GM23338 (cell line): Measurements from ENCODE around the gene BCAS3. TPM values are rescaled to one million over a fixed set of nuclear protein-coding genes. Genes with fewer than 3 reads are reported as not detected.

Experiments
- ATAC-seq: fragments of 200-7000 bp; cut with Tn5 transposase; 3 replicates; pipeline ENCODE4 v1.9.1; 2020
- DNase-seq: peaks from one replicate; pipeline ENCODE4 v3.0.0-alpha.2; 2015; ENCODE audit warnings: low spot score
- H2AFZ ChIP-seq: fragments of 200-600 bp; sonication (generic); 2 replicates; pipeline ENCODE4 v1.8.0; 2016; ENCODE audit warnings: antibody characterized with exemption, mild to moderate bottlenecking, moderate library complexity
- H3F3A ChIP-seq: fragments of 200-600 bp; sonication (generic); replicated peaks from 2 replicates; pipeline ENCODE4 v1.8.0; 2017; ENCODE audit warnings: antibody characterized with exemption, mixed run types, low read depth
- H3K27ac ChIP-seq: fragments of 200-600 bp; sonication (generic); 2 replicates; pipeline ENCODE4 v1.6.1; 2016; ENCODE audit warnings: low read depth
- H3K27me3 ChIP-seq: fragments of 200-600 bp; sonication (generic); 2 replicates; pipeline ENCODE4 v1.8.0; 2016; ENCODE audit warnings: mild to moderate bottlenecking, mixed run types, moderate library complexity; ENCODE audit not compliant: insufficient read depth
- H3K36me3 ChIP-seq: fragments of 200-600 bp; sonication (generic); 2 replicates; pipeline ENCODE4 v1.8.0; 2016; ENCODE audit warnings: mild to moderate bottlenecking; ENCODE audit not compliant: insufficient read depth
- H3K4me1 ChIP-seq: fragments of 200-600 bp; sonication (generic); 2 replicates; pipeline ENCODE4 v1.8.0; 2016; ENCODE audit warnings: mild to moderate bottlenecking, moderate library complexity; ENCODE audit not compliant: insufficient read depth
- H3K4me2 ChIP-seq: fragments of 200-600 bp; sonication (generic); 2 replicates; pipeline ENCODE4 v1.7.1; 2017; ENCODE audit warnings: mixed run types
- H3K4me3 ChIP-seq: fragments of 200-600 bp; sonication (generic); 2 replicates; pipeline ENCODE4 v1.6.1; 2016; ENCODE audit warnings: mixed run types
- H3K79me2 ChIP-seq: fragments of 200-600 bp; sonication (generic); replicated peaks from 2 replicates; pipeline ENCODE4 v1.8.0; 2017; ENCODE audit warnings: mild to moderate bottlenecking; ENCODE audit not compliant: insufficient read depth
- H3K9me2 ChIP-seq: fragments of 200-600 bp; sonication (generic); 2 replicates; pipeline ENCODE4 v1.8.0; 2017; ENCODE audit not compliant: insufficient read depth
- H4K20me1 ChIP-seq: fragments of 200-600 bp; sonication (generic); replicated peaks from 2 replicates; pipeline ENCODE4 v1.8.0; 2017; ENCODE audit warnings: mild to moderate bottlenecking; ENCODE audit not compliant: insufficient read depth
- H3K27ac Mint-ChIP-seq: 2 replicates; pipeline ENCODE4 v1.8.0; 2020; ENCODE audit warnings: inconsistent platforms, mild to moderate bottlenecking, moderate library complexity, mixed read lengths
- H3K27me3 Mint-ChIP-seq: 3 replicates; pipeline ENCODE4 v1.8.0; 2022; ENCODE audit warnings: low read depth, mild to moderate bottlenecking, moderate library complexity, mixed read lengths, inconsistent platforms; ENCODE audit not compliant: insufficient read depth, poor library complexity
- H3K36me3 Mint-ChIP-seq: 3 replicates; pipeline ENCODE4 v1.8.0; 2021; ENCODE audit warnings: low read depth, mild to moderate bottlenecking, inconsistent platforms, moderate library complexity, mixed read lengths
- H3K4me1 Mint-ChIP-seq: 3 replicates; pipeline ENCODE4 v1.8.0; 2020; ENCODE audit warnings: mild to moderate bottlenecking, inconsistent platforms, mixed read lengths
- H3K4me3 Mint-ChIP-seq: 3 replicates; pipeline ENCODE4 v1.8.0; 2021; ENCODE audit warnings: moderate library complexity, mild to moderate bottlenecking, inconsistent platforms, mixed read lengths
- H3K9me3 Mint-ChIP-seq: 3 replicates; pipeline ENCODE4 v1.8.0; 2020; ENCODE audit warnings: moderate library complexity, mild to moderate bottlenecking, inconsistent platforms, mixed read lengths
- CREB1 ChIP-seq: fragments of 250-450 bp; sonication (Bioruptor Pico); IDR thresholded peaks from 2 replicates; pipeline ENCODE4 v1.5.0; 2020; ENCODE audit warnings: low read depth, mild to moderate bottlenecking, moderate library complexity
- JUNB ChIP-seq: IDR thresholded peaks from one replicate; pipeline ENCODE4 v1.6.1; 2016; ENCODE audit warnings: antibody characterized with exemption; ENCODE audit not compliant: unreplicated experiment
- NANOG ChIP-seq: IDR thresholded peaks from 2 replicates; pipeline ENCODE4 v1.6.1; 2016; ENCODE audit warnings: antibody characterized with exemption, borderline replicate concordance
- STAT1 ChIP-seq: IDR thresholded peaks from one replicate; pipeline ENCODE4 v1.6.1; 2016; ENCODE audit warnings: antibody characterized with exemption; ENCODE audit not compliant: unreplicated experiment
- ZNF114 ChIP-seq: fragments of 250-450 bp; sonication (Bioruptor Pico); IDR thresholded peaks from 2 replicates; pipeline ENCODE4 v1.5.0; 2020; ENCODE audit warnings: mild to moderate bottlenecking, moderate library complexity
- polyA plus RNA-seq: library from polyadenylated mRNA; unstranded; fragments of >200 nt; fragmentation: Nextera tagmentation; extraction: Ambion mirVana; gene quantifications from 2 replicates; pipeline ENCODE4 v1.2.1, GENCODE V29; 2016
- total RNA-seq: library from RNA; depleted of rRNA; stranded (reverse); fragments of >200 nt; shearing (Covaris generic); gene quantifications from 2 replicates; pipeline ENCODE4 v1.2.3, GENCODE V29; 2014
- TF ChIP-seq, protein P1 (sequence below): IDR thresholded peaks from one replicate; pipeline ENCODE4 v1.6.1; 2018; ENCODE audit warnings: antibody characterized with exemption; ENCODE audit not compliant: unreplicated experiment
- TF ChIP-seq, protein P2 (sequence below): fragments of 250-450 bp; sonication (Bioruptor Pico); IDR thresholded peaks from 2 replicates; pipeline ENCODE4 v1.5.0; 2020; ENCODE audit warnings: mild to moderate bottlenecking, moderate library complexity

BCAS3 gene
- total and polyA plus RNA-seq, 2 experiments from 2014 or later = 8.2 to 28.0 TPM

DNA sequence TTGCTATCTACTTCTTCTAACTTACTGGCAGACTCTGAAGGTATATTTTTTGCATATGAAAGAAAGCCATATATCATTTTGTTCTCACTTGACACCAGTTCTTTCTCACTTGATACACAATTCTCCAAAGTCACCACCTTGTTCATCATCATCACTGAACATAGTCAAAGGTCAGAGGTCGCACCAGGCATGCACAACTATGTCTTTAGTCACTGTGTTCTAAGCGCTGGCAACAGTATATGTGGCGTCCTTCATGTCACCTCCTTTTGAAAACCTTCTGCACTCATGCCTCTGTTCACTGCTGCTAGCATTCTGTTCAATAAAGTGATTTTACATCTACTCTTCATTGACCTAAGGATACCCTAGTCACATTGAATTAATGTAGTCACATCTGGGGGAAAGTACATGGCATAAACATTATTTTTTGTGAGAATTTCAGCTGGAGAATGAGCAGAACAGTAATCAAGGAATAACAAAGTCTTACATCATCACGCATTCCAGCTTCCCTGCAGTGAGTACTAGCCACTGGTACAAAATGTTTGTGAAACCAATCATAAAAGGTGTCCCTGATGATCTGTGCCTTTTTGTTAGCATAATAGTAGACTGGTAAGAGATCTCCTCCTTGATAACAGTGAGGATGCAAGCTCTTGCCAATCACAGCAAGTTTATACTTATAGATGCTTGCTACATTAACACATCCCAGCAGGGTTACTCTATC, 754.1 kb downstream of the BCAS3 start (continued):
- TF ChIP-seq, protein P1, sequence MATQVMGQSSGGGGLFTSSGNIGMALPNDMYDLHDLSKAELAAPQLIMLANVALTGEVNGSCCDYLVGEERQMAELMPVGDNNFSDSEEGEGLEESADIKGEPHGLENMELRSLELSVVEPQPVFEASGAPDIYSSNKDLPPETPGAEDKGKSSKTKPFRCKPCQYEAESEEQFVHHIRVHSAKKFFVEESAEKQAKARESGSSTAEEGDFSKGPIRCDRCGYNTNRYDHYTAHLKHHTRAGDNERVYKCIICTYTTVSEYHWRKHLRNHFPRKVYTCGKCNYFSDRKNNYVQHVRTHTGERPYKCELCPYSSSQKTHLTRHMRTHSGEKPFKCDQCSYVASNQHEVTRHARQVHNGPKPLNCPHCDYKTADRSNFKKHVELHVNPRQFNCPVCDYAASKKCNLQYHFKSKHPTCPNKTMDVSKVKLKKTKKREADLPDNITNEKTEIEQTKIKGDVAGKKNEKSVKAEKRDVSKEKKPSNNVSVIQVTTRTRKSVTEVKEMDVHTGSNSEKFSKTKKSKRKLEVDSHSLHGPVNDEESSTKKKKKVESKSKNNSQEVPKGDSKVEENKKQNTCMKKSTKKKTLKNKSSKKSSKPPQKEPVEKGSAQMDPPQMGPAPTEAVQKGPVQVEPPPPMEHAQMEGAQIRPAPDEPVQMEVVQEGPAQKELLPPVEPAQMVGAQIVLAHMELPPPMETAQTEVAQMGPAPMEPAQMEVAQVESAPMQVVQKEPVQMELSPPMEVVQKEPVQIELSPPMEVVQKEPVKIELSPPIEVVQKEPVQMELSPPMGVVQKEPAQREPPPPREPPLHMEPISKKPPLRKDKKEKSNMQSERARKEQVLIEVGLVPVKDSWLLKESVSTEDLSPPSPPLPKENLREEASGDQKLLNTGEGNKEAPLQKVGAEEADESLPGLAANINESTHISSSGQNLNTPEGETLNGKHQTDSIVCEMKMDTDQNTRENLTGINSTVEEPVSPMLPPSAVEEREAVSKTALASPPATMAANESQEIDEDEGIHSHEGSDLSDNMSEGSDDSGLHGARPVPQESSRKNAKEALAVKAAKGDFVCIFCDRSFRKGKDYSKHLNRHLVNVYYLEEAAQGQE = no peak
- TF ChIP-seq CREB1 (CRISPR knock-in tag) = no peak
- no peak for TF ChIP-seq JUNB

DNA sequence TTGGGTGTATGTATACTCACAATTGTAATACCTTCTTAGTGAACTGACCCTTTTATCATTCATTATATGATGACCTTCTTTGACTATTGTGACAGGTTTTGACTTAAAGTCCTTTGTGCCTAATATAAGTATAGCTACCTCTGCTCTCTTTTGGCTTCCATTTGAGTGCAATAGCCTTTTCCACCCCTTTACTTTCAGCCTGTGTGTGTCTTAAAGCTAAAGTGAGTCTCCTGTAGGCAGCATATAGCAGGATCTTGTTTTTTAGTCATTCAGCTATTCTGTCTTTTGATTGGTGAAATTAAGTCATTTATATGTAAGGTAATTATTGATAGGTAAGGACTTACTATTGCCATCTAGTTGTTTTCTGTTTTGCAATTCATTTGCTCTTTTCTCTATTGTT, 758.6 kb downstream of the BCAS3 start:
- no peak overlapping the region for H3K27ac ChIP-seq
- no peaks in the 10 kb centered on the region for H3K27me3 Mint-ChIP-seq

More for the DNA sequence above, 758.6 kb downstream of the BCAS3 start:
- Histone ChIP-seq H2AFZ (no peak overlapping the region), H4K20me1 (no peaks in the 10 kb centered on the region), H3F3A (no peaks in the 10 kb centered on the region), H3K79me2 (no peaks in the 10 kb centered on the region), H3K27me3 (no peaks in the 10 kb centered on the region; the same call in 1 of the 2 replicates), H3K36me3 (no peaks in the 10 kb centered on the region), H3K4me3 (no peak overlapping the region), H3K9me2 (no peaks in the 10 kb centered on the region), H3K4me1 (no peaks in the 10 kb centered on the region), H3K4me2 (no peak overlapping the region)
- Mint-ChIP-seq H3K9me3 (no peaks in the 10 kb centered on the region), H3K4me3 (no peak overlapping the region), H3K4me1 (peaks cover 2% of the 10 kb centered on the region; the same call in 1 of the 3 replicates), H3K36me3 (no peaks in the 10 kb centered on the region), H3K27ac (no peak overlapping the region)
- DNase-seq (no peak), ATAC-seq (no peak)
- no peak for TF ChIP-seq CREB1 (CRISPR knock-in tag)
- TF ChIP-seq, protein P2, sequence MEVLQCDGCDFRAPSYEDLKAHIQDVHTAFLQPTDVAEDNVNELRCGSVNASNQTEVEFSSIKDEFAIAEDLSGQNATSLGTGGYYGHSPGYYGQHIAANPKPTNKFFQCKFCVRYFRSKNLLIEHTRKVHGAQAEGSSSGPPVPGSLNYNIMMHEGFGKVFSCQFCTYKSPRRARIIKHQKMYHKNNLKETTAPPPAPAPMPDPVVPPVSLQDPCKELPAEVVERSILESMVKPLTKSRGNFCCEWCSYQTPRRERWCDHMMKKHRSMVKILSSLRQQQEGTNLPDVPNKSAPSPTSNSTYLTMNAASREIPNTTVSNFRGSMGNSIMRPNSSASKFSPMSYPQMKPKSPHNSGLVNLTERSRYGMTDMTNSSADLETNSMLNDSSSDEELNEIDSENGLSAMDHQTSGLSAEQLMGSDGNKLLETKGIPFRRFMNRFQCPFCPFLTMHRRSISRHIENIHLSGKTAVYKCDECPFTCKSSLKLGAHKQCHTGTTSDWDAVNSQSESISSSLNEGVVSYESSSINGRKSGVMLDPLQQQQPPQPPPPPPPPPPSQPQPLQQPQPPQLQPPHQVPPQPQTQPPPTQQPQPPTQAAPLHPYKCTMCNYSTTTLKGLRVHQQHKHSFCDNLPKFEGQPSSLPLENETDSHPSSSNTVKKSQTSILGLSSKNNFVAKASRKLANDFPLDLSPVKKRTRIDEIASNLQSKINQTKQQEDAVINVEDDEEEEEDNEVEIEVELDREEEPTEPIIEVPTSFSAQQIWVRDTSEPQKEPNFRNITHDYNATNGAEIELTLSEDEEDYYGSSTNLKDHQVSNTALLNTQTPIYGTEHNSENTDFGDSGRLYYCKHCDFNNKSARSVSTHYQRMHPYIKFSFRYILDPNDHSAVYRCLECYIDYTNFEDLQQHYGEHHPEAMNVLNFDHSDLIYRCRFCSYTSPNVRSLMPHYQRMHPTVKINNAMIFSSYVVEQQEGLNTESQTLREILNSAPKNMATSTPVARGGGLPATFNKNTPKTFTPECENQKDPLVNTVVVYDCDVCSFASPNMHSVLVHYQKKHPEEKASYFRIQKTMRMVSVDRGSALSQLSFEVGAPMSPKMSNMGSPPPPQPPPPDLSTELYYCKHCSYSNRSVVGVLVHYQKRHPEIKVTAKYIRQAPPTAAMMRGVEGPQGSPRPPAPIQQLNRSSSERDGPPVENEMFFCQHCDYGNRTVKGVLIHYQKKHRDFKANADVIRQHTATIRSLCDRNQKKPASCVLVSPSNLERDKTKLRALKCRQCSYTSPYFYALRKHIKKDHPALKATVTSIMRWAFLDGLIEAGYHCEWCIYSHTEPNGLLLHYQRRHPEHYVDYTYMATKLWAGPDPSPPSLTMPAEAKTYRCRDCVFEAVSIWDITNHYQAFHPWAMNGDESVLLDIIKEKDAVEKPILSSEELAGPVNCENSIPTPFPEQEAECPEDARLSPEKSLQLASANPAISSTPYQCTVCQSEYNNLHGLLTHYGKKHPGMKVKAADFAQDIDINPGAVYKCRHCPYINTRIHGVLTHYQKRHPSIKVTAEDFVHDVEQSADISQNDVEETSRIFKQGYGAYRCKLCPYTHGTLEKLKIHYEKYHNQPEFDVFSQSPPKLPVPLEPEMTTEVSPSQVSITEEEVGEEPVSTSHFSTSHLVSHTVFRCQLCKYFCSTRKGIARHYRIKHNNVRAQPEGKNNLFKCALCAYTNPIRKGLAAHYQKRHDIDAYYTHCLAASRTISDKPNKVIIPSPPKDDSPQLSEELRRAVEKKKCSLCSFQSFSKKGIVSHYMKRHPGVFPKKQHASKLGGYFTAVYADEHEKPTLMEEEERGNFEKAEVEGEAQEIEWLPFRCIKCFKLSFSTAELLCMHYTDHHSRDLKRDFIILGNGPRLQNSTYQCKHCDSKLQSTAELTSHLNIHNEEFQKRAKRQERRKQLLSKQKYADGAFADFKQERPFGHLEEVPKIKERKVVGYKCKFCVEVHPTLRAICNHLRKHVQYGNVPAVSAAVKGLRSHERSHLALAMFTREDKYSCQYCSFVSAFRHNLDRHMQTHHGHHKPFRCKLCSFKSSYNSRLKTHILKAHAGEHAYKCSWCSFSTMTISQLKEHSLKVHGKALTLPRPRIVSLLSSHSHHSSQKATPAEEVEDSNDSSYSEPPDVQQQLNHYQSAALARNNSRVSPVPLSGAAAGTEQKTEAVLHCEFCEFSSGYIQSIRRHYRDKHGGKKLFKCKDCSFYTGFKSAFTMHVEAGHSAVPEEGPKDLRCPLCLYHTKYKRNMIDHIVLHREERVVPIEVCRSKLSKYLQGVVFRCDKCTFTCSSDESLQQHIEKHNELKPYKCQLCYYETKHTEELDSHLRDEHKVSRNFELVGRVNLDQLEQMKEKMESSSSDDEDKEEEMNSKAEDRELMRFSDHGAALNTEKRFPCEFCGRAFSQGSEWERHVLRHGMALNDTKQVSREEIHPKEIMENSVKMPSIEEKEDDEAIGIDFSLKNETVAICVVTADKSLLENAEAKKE (CRISPR knock-in tag) = no peak
- TF ChIP-seq NANOG = no peak
- TF ChIP-seq STAT1 = no peak
- TF ChIP-seq ZNF114 (CRISPR knock-in tag) = no peak
